Measurements from ENCODE around the gene CARD16.
"Not testable (repeated sequence)": the region's sequence is repeated elsewhere in the genome, so short reads cannot be mapped to it uniquely, and the experiment has no call there.

The CARD16 gene

DNA sequence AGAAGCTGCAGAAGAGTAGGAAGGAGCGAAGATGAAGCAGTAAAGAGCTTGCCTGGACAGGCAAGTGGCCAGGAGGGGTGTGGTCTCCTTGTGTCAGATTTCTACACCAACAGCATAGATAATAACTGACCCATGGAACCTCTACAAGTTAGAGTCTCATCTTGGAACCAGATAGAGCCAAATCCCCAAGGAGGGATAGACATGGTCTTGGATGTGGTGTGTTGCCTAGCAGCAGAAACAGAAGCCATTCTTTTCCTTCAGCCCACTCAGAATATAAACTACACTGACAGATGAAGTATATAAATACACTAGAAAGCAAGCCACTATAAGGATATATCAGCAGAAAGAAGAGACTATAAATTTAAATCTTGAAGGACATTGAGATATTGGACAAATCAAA, 4.3 kb upstream of the CARD16 start:
- no peak for DNase-seq (ENCODE audit: low read depth)

DNA sequence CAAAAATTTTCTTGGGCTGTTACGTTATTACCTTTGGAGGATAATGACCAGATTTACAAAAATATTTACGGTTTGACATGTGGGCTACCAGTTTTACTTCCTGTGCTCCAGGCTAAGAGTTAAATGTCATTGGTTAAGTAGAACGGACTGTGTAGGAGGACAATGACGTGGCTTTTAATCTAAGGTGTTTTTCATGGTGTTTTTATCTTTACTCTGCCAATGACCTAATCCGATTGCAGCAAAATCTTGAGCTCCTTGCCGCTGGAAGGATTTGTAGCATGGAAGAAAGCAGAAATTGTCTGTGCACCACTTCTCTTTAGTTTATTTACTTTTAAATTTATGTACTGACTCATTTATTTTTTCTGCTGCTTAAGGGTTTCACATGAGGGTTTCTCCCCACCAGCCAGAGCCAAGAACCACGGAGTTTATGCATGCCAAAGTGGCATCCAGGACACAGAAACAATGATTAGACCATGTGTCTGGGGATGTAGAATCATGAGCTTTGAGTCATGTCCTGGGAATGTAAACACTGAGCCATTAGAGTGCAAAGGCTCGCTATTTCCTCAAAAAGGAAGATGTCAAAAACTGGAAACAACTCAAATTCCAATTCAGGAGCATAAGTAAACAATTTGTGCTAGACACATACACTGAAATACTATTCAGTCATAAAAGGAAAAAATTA, 1.9 kb upstream of the CARD16 start:
- DNase-seq (ENCODE audit: low read depth): no peak

DNA sequence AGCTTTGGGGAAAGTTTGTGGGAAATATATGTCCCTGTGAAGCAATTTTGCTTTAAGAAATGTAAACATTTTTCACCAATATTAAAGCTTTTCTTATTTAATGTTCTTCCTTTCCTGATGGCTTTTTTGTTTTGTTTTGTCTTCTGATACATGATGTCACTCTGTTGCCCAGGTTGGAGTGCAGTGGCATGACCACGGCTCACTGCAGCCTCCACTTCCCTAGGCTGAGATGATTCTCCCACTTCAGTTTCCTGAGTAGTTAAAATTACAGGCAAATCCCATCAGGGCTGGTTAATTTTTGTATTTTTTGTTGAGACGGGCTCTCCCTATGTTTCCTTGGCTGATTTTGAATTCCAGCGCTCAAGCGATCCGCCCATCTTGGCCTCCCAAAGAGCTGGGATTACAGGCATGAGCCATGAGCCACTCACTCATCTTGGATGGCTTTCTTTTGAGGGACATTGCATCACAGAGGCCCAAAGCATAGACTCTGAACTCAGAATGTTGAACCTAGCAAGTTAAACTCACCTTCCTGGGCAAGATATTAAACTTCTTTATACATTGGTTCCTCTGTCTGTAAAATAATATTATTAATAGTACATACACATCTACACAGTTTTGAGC, 651 bp upstream of the CARD16 start:
- no peak for DNase-seq (ENCODE audit: low read depth)

DNA sequence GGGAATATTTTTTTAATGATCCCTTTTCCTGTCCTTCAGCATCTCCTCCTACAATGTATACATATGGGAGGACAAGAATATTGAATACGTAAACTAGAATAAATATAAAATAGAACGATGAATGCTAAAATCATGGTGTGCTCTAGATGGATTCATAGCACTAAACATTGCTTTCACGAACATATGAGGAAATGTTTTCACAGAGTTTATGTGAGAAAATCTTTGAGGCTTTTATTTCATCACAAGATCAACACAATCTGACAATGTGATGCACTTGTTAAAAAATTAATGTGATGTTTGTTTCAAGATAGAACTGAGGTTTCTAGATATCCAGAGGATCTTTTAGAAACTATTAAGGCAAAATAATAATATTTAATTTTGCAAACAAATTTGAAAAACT, 3.0 kb downstream of the CARD16 start:
- DNase-seq (ENCODE audit: low read depth): no peak

DNA sequence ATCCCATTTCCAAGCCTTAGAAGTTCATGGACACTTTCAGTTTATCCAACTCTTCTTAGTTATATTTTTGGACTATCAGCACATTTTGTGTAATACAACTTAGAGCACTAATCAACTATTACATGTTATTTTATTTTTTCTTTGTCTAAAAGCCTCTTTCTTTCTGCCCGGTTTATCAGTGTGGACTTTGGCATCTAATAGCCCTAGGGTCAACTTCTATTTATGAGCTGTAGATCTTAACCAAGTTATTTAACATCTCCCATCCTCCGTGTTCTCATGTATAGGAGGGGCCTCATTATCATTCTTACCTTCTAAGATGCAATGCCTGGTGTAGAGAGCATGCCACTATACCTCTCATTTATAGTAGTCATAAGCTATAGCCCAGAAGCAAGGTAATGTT, 4.4 kb downstream of the CARD16 start:
- no peak for DNase-seq (ENCODE audit: low read depth)

DNA sequence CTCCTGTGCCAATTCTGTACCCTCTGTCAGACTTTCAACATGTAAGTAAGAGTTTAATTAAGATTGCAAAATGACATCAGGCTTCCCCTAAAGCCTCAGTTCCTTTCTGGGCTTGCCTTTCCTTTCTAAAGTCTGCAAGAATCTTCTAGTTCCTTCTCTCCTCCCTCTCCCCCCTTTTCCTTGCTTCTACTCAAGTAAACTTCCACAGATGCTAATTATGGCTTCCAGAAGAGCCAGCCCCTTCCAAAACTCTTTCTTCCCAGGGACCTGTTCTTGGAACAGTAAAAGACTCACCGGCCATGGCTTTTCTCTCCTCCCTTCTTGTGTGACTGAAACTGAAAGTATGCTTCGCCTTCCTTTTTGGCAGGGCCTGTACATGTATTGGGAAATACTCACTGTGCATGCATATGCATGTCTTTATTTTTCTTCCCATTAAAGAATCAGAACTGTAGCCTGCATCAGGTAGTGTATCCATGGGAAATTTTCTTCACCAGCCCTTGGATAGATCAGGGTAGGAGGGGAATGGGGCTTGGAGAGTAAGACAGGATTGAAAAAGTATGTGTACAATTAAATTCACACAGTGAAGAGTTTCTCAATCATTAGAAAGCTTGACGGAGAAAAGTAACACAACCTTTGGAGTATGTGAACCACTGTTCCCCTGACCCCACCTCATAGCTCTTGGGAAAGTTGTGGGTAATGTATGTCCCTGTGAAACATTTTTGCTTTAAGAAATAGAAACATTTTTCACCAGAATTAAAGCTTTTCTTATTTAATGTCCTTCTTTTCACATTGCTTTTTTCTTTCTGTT, 10.1 kb downstream of the CARD16 start, which contains the start of gene CASP1:
TSS of gene CASP1 (minus strand) at position 332 of the 808 bp plus-strand sequence. CDS start at position 301, 31 bp downstream.
- no peak for DNase-seq (ENCODE audit: low read depth)

DNA sequence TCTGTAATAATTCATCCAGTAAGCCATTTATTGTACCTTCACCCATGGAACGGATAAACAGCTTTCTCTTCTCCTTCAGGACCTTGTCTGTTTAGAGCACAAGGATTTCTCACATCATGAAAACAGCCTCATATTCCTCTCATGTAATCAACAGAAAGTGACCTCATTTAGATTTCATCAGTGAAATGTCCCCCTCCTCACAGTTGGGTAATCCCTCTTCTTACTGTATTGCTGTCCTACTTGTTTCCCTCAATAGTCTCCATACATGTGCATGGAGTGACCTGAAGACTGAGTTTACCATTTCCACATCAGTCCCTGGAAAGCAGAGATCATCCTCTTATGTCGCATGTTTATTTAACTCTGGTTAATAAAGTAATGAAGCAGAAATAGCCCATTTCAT, 10.7 kb downstream of the CARD16 start:
- DNase-seq (ENCODE audit: low read depth): not testable (repeated sequence)

DNA sequence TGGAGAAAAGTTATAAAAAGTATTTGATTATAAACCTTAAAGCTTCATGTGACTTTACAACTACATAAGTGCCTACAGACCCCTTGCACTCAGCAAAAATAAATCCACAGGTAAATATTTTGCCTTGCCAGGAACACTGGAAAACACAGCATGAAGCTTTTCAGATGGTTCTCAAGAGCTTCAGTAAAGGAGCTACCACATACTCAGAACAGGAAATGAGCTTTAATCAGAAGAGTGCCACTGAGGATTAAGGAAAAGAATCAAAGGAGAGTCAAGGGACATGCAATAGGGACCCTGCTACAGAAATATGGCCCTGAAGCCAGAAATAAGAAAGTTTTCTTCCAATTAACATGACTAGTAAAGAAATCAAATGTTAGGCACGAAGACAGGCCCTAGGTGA, 11.4 kb downstream of the CARD16 start:
- no peak for DNase-seq (ENCODE audit: low read depth)

DNA sequence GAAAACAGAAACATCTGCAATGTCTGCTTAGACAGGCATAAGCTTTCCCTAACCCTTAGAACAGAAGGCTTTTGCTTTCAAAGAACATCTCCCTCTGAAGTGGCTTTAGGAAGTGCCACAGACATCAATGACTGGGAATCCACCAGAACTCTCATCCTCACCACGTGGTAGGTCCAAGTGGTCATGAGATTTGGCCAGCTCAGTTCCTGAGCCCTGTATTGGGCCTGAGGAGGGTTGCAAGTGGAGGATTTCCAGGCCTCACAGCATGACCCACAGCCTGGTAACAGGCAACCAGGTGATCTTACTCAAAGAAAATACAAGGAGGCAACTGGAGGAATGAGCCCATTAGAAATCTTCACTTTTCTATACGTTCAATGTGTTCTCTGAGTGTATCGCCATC, 11.8 kb downstream of the CARD16 start:
- DNase-seq (ENCODE audit: low read depth): no peak

DNA sequence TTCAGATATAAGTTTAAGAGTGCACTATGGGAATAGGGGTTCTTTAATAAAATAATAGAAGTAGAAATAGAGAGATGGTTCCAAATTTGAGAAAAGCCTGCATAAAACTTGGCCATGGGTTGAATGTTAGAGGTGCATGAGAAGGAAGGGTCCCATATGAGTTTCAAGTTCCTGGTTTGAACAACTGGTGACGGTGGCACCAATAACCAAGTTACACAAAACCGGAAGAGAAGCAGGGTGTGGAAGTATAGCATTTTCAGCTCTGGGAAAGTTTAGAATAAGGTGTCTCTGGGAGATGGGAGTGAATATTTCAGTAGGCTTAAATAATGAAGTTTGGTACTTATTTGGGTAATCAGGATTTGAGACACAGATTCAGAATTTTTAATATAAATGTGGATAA, 12.6 kb downstream of the CARD16 start:
- DNase-seq (ENCODE audit: low read depth): no peak

DNA sequence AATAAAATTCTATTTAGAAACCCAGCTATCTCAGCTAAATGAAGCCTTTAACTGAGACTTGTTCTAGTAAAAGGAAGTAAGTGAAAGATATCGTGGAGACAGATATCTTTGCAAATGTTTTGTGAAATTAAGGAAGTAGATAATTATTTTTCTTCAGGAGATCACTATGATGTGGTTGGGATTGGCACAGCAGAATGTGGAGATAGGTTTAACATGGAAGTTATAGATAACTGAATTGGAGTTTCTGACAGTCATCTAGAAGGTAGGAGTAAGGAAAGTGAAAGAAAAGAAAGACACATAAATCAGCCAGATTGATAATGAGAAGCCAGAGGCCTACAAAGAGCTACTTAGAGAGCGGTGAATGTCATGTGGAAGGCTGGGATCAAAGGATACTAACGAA, 17.5 kb downstream of the CARD16 start:
- DNase-seq (ENCODE audit: low read depth): no peak

DNA sequence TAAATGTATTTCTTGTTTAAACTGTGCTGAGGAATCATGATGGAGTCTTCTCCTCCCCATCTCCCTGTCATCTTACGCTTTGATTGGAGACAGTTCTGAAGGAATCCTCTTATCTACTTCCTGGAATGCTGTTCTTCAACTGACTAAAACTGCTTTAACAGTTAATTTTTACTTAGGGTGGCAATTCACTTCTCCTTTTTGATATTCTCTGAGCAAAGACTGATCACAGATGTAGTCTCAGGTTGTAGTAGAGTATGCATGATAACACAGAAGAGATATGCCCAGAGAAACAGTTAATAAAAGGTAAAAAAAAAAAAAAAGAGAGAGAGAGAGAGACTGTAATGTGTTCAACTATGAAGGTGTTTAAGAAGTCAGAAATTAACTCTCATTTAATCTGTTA, 20.7 kb downstream of the CARD16 start:
- no peak for DNase-seq (ENCODE audit: low read depth)

DNA sequence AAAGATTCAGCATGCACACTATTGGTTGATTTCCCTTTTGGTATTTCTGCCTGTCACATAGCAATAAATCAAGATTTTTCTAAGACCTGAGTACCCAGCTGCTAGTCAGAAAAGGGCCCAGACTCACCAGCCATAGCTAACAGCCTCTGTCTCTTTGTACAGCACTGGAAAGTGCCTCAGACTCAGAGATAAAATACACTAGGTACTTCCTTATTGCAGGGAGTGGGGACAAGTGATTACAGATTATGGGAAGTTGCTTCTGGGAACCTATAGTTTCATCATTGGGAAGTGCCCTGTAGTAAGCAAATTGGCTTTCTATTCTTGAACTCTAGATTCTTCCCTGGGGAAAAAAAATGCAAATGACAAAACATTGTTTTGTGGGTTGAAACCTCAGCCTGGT, 22.1 kb downstream of the CARD16 start, which contains the start of gene CASP5:
TSS of gene CASP5 (minus strand) at position 166 of the 400 bp plus-strand sequence. CDS start at position 134, 32 bp downstream.
- no peak for DNase-seq (ENCODE audit: low read depth)

DNA sequence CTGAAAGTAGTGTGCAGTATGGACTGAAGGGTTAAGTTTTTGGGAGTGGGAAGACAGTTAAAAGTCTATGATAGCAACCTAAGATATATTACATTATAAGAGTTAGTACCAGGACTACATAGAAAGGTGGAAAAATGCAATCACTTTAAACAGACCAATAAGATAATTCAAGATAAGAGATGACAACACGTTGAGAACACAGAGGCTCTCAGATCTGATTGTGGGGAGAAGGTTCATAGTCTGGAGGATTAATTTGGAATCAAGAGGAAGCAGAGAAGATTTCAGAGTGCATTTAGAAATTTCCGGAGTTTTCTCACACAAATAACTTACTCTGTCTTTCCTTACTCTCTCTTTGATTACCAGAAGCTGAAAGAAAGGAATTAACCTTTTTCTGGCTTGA, 22.6 kb downstream of the CARD16 start:
- no peak for DNase-seq (ENCODE audit: low read depth)

DNA sequence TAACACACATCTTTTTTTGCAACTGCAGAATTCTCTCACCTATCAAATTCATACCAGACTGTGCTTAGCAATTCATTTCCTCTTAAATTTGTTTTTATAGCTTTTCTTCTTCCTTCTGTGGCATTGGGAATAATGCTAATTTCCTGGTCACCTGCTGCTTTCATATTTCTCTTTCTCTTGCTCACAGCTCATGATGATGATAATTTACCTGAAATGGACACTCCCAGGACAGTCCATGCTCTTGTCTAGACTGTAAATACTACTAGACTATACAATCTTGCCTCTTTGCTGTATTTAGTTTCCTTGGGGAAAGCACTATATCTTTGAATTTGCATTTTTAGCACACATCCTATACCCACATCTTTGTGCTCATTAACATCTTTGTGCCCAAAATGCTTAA, 37.7 kb downstream of the CARD16 start:
- no peak for DNase-seq (ENCODE audit: low read depth)

DNA sequence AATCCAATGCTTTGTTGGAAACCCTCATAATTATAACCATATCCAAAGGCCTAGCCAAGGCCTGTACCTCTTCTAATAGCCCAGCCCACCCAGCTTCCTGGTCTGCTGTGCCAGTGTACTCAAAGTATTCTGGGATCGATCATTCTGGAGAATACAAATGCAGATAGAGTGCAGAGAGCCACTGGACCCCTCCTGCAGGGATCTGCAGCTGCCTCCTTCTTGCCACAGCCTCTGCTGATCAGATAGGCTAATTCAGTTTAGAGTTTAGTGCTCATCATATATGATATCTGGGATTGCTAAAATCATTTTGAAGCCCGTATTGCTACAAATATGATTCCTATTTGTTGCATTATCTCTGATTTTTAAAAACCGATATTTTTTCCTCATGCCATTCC, 39.7 kb downstream of the CARD16 start:
- no peak for DNase-seq (ENCODE audit: low read depth)

DNA sequence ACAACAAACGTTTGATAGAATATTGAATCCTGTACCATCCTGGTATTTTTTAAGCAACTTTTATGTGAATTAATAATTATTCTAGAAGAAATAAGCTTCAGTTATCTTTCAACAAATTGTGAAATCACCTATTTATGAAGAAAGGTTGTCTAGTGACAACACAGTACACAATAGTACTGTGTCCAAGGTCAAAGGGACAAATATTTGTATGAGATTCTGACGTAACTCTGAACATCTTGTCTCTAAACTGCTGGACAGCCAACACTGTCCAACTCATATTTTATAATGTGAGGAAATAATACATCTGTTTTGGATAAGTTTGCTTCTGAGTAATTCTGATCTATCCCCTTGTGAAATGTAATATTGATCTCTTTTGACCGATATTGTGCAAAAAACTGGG, 41.1 kb downstream of the CARD16 start:
- no peak for DNase-seq (ENCODE audit: low read depth)

DNA sequence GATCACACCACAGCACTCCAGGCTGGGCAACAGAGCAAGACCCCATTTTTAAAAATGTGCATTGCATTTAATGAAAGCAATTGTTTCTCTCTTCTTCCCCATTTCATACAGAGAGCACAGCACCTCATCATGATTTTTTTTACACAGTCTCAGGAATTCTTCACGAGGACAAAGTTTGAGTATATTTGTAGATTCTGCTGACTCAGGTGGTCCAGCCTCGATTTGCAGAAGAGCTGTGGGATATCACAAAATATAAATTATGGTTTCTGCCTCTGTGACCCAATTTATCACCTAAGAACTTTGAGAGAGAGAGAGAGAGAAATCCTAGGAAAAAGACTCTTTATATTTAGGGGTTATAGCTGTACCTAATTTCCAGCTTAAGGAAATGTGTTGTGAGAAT, 42.0 kb downstream of the CARD16 start:
- no peak for DNase-seq (ENCODE audit: low read depth)

DNA sequence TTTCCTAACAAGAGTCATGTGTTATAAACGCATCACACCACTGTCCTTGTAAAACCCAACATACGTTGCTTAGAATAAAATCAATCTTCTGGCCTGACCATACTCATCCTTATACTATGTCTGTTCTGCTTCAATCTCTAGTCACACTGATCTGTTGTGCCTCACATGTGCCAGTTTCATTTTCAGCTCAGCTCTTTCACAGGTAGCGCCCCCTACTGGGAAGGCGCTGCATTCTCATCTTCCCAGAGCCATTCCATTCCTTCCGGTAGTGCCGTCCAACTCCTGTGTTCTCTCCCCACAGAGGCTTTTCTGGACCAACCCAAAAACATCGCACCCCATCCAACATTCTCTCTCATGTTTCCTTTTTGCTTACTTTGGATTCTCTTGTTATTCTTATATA, 44.3 kb downstream of the CARD16 start:
- DNase-seq (ENCODE audit: low read depth): peak; percentile 33

DNA sequence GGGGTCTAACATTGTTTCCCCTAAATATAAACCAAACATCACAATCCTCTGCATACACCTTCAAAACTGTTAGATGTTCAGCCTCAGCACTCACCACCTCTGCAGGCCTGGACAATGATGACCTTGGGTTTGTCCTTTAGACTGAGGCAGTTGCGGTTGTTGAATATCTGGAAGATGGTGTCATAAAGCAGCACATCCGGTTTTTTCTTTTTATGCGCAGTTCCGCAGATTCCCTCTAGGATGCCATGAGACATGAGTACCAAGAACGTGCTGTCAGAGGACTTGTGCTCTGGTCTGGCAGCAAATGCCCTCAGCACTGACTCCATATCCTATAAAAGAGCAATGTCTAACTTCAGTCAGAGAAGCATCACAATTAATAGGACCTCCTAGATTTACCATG, 45.0 kb downstream of the CARD16 start:
- DNase-seq (ENCODE audit: low read depth): no peak

DNA sequence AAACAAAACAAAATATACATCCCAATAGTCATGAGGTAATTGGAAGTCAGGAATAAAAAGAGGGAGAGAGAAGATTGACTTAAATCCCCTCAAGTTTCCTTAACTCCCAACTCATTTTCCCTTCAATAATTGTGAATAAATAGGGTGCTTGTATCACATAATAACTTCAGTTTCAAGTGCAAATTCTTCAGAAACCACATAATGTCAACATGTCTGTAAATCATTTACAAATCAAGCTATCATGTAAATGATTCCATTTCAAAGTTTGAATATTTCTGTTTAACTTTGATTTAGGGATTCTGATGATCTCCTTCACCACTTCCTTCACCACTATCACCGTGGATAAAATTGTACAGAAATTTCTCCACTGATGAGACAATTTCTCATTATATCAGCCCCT, 45.4 kb downstream of the CARD16 start:
- DNase-seq (ENCODE audit: low read depth): no peak

DNA sequence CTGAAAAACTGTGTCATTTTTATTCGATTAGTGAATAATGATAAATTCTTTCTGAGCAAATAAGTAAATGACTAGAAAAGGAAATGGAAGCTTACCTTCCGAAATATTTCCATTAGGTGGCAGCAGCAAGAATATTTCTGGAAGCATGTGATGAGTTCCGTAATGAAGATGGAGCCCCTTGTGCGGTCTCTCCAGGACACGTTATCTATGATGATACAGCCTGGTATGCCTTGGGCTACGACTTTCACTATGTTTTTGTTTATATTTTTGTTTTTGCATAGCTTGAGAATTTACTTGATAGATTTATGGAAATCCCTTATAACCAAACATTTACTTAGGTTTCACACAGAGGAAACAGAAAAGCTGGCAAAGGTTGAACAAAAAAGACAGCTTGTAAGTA, 47.8 kb downstream of the CARD16 start:
- DNase-seq (ENCODE audit: low read depth): no peak

DNA sequence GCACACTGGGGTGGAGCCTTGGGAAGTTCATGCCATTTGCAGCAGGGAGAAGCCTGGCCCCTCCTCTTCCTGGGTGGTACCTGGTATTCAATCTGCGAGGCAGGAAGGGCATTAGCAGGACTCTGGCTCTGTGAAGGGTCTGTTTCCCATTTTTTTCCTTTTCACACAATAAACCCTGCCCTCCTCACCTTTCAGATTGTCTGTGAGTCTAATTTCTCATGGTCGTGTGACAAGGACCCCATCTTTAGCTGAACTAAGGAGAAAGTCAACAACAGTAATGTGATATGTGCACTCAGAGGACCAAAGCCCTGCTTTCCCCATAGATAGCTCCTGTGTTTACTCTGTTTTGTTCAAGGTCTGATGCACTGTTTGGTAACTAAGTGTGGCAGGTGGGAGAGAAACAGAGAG, 50.1 kb downstream of the CARD16 start:
- DNase-seq (ENCODE audit: low read depth): no peak

Measured in activated T-cell treated with anti-CD3 and anti-CD28 coated beads for 48 hours (primary cell).